GM12878 (cell line): ENCODE data around the gene ZNF775.

Experiments
- E2F4 ChIP-seq: IDR thresholded peaks from 2 replicates; pipeline ENCODE4 v1.6.1; 2012; ENCODE audit warnings: low read depth, low read length, improper control_type of control experiment
- EZH2 ChIP-seq: IDR thresholded peaks from 2 replicates; pipeline ENCODE4 v1.6.1; 2012; ENCODE audit warnings: low read depth, mild to moderate bottlenecking, control low read depth, inconsistent platforms, low read length, borderline replicate concordance; ENCODE audit not compliant: control insufficient read depth
- NFIC ChIP-seq: IDR thresholded peaks from 2 replicates; pipeline ENCODE4 v1.6.1; 2012; ENCODE audit warnings: low read depth, mild to moderate bottlenecking, inconsistent platforms, low read length, moderate library complexity
- POLR2AphosphoS5 ChIP-seq: IDR thresholded peaks from 2 replicates; pipeline ENCODE4 v1.6.1; 2011; ENCODE audit warnings: mild to moderate bottlenecking, low read length, inconsistent platforms
- SP1 ChIP-seq: IDR thresholded peaks from one replicate; pipeline ENCODE4 v1.6.1; 2011; ENCODE audit warnings: low read depth, low read length
- TAF1 ChIP-seq: IDR thresholded peaks from 2 replicates; pipeline ENCODE4 v1.6.1; 2011; ENCODE audit warnings: mild to moderate bottlenecking, low read depth, low read length, borderline replicate concordance
- YBX1 ChIP-seq: fragments of 450-650 bp; IDR thresholded peaks from 2 replicates; pipeline ENCODE4 v1.6.1; 2016; ENCODE audit warnings: antibody characterized with exemption
- ZZZ3 ChIP-seq: IDR thresholded peaks from 2 replicates; pipeline ENCODE4 v1.6.1; 2011; ENCODE audit warnings: low read depth; ENCODE audit not compliant: control insufficient read depth, insufficient read length
- TF ChIP-seq, protein P1 (sequence below), 3 experiments: IDR thresholded peaks in 2 of 3; conservative IDR thresholded peaks in 1 of 3; 2 replicates each; pipeline ENCODE4 v1.5.1; 2011; ENCODE audit warnings: low read depth in 3 of 3, low read length in 3 of 3, mild to moderate bottlenecking in 3 of 3, control low read depth in 2 of 3, moderate library complexity in 2 of 3, inconsistent platforms in 1 of 3, mixed read lengths in 1 of 3; ENCODE audit not compliant: control insufficient read depth in 2 of 3, insufficient read depth in 1 of 3; ENCODE audit errors: extremely low read depth in 1 of 3

DNA sequence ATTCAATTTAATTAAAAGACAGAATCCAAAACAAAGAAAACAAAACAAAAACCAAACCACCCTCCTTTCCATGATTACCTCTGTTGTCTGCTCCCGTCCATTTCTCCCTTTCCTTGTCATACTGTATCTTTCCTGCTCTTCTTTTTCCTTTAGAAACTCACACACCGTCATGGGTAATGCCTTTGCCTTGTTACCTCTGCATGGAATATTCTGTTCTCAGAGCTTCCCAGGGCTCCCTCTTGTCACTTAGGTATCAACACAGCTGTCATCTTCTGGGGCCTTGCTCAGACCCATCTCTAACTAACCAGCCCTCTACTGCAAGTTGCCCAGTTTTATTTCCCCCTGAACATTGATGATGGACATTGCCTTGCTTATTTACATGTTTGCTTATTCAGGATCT lies 41.1 kb downstream of the ZNF775 start:
- no peak for TF ChIP-seq SP1
- TF ChIP-seq, protein P1, sequence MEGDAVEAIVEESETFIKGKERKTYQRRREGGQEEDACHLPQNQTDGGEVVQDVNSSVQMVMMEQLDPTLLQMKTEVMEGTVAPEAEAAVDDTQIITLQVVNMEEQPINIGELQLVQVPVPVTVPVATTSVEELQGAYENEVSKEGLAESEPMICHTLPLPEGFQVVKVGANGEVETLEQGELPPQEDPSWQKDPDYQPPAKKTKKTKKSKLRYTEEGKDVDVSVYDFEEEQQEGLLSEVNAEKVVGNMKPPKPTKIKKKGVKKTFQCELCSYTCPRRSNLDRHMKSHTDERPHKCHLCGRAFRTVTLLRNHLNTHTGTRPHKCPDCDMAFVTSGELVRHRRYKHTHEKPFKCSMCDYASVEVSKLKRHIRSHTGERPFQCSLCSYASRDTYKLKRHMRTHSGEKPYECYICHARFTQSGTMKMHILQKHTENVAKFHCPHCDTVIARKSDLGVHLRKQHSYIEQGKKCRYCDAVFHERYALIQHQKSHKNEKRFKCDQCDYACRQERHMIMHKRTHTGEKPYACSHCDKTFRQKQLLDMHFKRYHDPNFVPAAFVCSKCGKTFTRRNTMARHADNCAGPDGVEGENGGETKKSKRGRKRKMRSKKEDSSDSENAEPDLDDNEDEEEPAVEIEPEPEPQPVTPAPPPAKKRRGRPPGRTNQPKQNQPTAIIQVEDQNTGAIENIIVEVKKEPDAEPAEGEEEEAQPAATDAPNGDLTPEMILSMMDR (IDR thresholded peaks at IDR 0.05 in 2 of 3, conservative IDR thresholded peaks at IDR 0.05 in 1 of 3; ENCODE audit: control insufficient read depth in 2 of 3, extremely low read depth in 1 of 3, insufficient read depth in 1 of 3, low read depth in 3 of 3, low read length in 3 of 3), result no peak
- TF ChIP-seq EZH2, result no peak
- no peak for TF ChIP-seq E2F4
- no peak for TF ChIP-seq POLR2AphosphoS5
- TF ChIP-seq NFIC, result no peak
- TF ChIP-seq TAF1, result no peak
- no peak for TF ChIP-seq YBX1
- TF ChIP-seq ZZZ3, result no peak
